Suprapubic skin (tissue), 4 donors: Measurements from ENCODE around the gene MLF2.

ENCODE experiments used
- CTCF ChIP-seq, 2 donors: fragments of 200-600 bp in 1 of 2; fragments of 450-650 bp in 1 of 2; sonication (generic) in 1 of 2; IDR thresholded peaks; one replicate each; pipeline ENCODE4 v1.5.1; 2016 to 2019; ENCODE audit warnings: antibody characterized with exemption in 2 of 2, mild to moderate bottlenecking in 1 of 2, moderate library complexity in 1 of 2
- EP300 ChIP-seq: sonication (generic); formaldehyde crosslinking; IDR thresholded peaks from one replicate; pipeline ENCODE4 v1.6.1; 2017; ENCODE audit warnings: antibody characterized with exemption
- POLR2AphosphoS5 ChIP-seq, 3 donors: sonication (generic); formaldehyde crosslinking; IDR thresholded peaks; one replicate each; pipeline ENCODE4 v1.6.1; 2017; ENCODE audit warnings: antibody characterized with exemption in 3 of 3

- TF ChIP-seq CTCF (IDR thresholded peaks at IDR 0.05) (no peak), EP300 (no peak), POLR2AphosphoS5 (IDR thresholded peaks at IDR 0.05) (no peak)
These were observed 22.5 kb upstream of the MLF2 start for GRCh38 chr12:6775185-6776174.
